ENCODE results near the gene TRABD2A. TPM values are rescaled to one million over a fixed set of nuclear protein-coding genes. Genes with fewer than 3 reads are reported as not detected.

The TRABD2A gene
- total RNA-seq, 1 experiment from 2014 or later = 4.6 TPM

DNA sequence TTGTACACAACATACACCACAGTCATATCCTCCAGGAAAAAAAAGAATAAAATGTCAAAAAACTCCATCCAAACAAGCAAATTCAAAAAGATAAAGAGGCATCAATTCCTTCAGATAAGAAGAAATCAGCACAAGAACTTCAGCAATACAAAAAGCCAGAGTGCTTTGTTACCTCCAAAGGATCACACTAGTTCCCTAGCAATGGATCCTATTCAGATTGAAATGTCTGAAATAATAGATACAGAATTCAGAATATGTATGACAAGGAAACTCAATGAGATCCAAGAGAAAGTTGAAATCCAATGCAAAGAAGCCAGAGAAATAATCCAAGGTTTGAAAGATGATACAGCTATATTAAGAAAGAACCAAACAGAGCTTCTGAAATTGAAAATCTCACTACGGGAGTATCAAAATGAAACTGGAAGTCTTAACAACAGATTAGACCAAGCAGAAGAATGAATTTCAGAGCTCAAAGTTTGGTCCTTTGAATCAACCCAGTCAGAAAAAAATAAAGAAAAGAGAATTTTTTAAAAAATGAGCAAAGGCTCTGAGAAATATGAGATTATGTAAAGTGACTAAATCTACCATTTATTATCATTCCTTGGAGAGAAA is 80.6 kb downstream of the TRABD2A start:
- ChIA-PET POLR2A (no interaction called here), CTCF (no interaction called here), RAD21 (ENCODE audit: low non-redundant PET in 1 of 2, low total read pairs in 2 of 2, uncharacterized antibody in 2 of 2, unreplicated experiment in 2 of 2) (no interaction called here)
- no peak overlapping the region for H3K4me3 ChIP-seq (replicated peaks in 1 of 2; ENCODE audit: low read depth in 1 of 2, low read length in 2 of 2)
- no peak overlapping the region for H3K27ac ChIP-seq (ENCODE audit: low read depth, low read length)
- TF ChIP-seq EZH2phosphoT487 (IDR thresholded peaks at IDR 0.05; ENCODE audit: borderline replicate concordance) (no peak), CEBPB (IDR thresholded peaks at IDR 0.05; ENCODE audit: low read depth) (no peak), ZNF274 (IDR thresholded peaks at IDR 0.05; ENCODE audit: low read depth, low read length) (no peak), SRF (IDR thresholded peaks at IDR 0.05; ENCODE audit: low read depth) (no peak), ELF1 (IDR thresholded peaks at IDR 0.05; ENCODE audit: borderline replicate concordance, low read depth) (no peak)
- H3K9ac ChIP-seq (ENCODE audit: low read length) = no peak overlapping the region
- H3K9me2 ChIP-seq (ENCODE audit: insufficient read depth) = no peaks in the 10 kb centered on the region
- no peak for DNase-seq (ENCODE audit: low read depth, low spot score)
- H3K27me3 ChIP-seq (ENCODE audit: insufficient read depth, low read length) = no peaks in the 10 kb centered on the region
- no TSS peak for BruUV-seq (replicated peaks)
- no peaks in the 10 kb centered on the region for H3K36me3 ChIP-seq (ENCODE audit: control insufficient read depth in 1 of 2, insufficient read depth in 2 of 2, low read length in 2 of 2)
- H2AFZ ChIP-seq (ENCODE audit: low read depth, low read length, poor library complexity, severe bottlenecking) = no peak overlapping the region
- no peak overlapping the region for H3K4me2 ChIP-seq (ENCODE audit: low read length)
- H3K4me1 ChIP-seq (ENCODE audit: control insufficient read depth in 1 of 2, insufficient read depth in 2 of 2, low read length in 2 of 2) = no peaks in the 10 kb centered on the region
- H3K79me2 ChIP-seq (ENCODE audit: insufficient read depth, low read length) = no peaks in the 10 kb centered on the region
- no peak for ATAC-seq
- intact Hi-C loops (cut with micrococcal nuclease) = no loop called here
- H4K20me1 ChIP-seq (ENCODE audit: insufficient read depth) = no peaks in the 10 kb centered on the region
- no peaks in the 10 kb centered on the region for H3K9me3 ChIP-seq (ENCODE audit: control insufficient read depth in 1 of 2, insufficient read depth in 1 of 2, low read depth in 1 of 2, low read length in 2 of 2)

DNA sequence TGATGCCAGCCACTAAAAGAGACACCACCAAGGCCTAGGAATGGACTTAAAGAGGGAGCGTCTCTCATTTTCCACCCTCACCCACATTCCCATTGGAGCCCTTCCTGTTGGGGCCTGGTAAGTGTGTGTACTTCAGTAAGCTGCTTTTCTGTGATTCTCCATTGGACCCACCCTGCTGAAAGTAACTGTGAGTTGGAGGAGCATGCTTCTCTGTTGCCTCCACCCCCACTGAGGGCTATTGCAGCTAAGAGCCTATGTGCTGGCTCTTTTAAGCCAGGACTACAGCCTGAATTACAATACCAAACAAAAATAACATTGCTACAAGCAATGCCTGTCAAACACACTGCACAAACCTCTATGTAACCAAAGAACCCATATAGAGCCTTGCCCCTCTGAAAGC is 81.1 kb downstream of the TRABD2A start:
- H3K9me2 ChIP-seq (ENCODE audit: insufficient read depth) = no peaks in the 10 kb centered on the region
- POLR2A ChIA-PET = no interaction called here
- TF ChIP-seq ZBTB33 (IDR thresholded peaks at IDR 0.05; ENCODE audit: extremely low read depth, insufficient replicate concordance, low read length) = no peak
- no peak for TF ChIP-seq CBX3 (IDR thresholded peaks at IDR 0.05; ENCODE audit: low read depth)
- CTCF ChIA-PET = no interaction called here
- ATAC-seq (no peak), DNase-seq (ENCODE audit: low read depth, low spot score) (no peak)
- H3K79me2 ChIP-seq (ENCODE audit: insufficient read depth, low read length) = no peaks in the 10 kb centered on the region
- H3K9me3 ChIP-seq (ENCODE audit: control insufficient read depth in 1 of 2, insufficient read depth in 1 of 2, low read depth in 1 of 2, low read length in 2 of 2) = no peaks in the 10 kb centered on the region
- no peaks in the 10 kb centered on the region for H3K4me1 ChIP-seq (ENCODE audit: control insufficient read depth in 1 of 2, insufficient read depth in 2 of 2, low read length in 2 of 2)
- H4K20me1 ChIP-seq (ENCODE audit: insufficient read depth) = no peaks in the 10 kb centered on the region
- H3K9ac ChIP-seq (ENCODE audit: low read length) = no peak overlapping the region
- H3K27me3 ChIP-seq (ENCODE audit: insufficient read depth, low read length) = no peaks in the 10 kb centered on the region
- no peak overlapping the region for H2AFZ ChIP-seq (ENCODE audit: low read depth, low read length, poor library complexity, severe bottlenecking)
- no peak overlapping the region for H3K4me2 ChIP-seq (ENCODE audit: low read length)
- H3K27ac ChIP-seq (ENCODE audit: low read depth, low read length) = no peak overlapping the region
- H3K4me3 ChIP-seq (replicated peaks in 1 of 2; ENCODE audit: low read depth in 1 of 2, low read length in 2 of 2) = no peak overlapping the region
- no peaks in the 10 kb centered on the region for H3K36me3 ChIP-seq (ENCODE audit: control insufficient read depth in 1 of 2, insufficient read depth in 2 of 2, low read length in 2 of 2)
- no TSS peak for BruUV-seq (replicated peaks)
- intact Hi-C loops (cut with micrococcal nuclease) = no loop called here
- RAD21 ChIA-PET (ENCODE audit: low non-redundant PET in 1 of 2, low total read pairs in 2 of 2, uncharacterized antibody in 2 of 2, unreplicated experiment in 2 of 2) = no interaction called here
